K562 (cell line): Measurements from ENCODE around the gene TMEM151A. TPM values are rescaled to one million over a fixed set of nuclear protein-coding genes. Genes with fewer than 3 reads are reported as not detected.

Source experiments
- ATAC-seq: fragments of 200-7000 bp; cut with Tn5 transposase; 3 replicates; pipeline ENCODE4 v1.9.1; 2020; ENCODE audit warnings: moderate library complexity
- BruUV-seq: library from RNA; stranded (reverse); fragments of 400-500 nt; replicated peaks from 2 replicates; lab custom pipeline; 2021; lab: Mats Ljungman, UMichigan
- CTCF ChIA-PET: fragments of 300-600 bp; formaldehyde crosslinking; extraction: SDS; loops from one replicate; lab custom pipeline; 2021; ENCODE audit warnings: low intra/inter-chr PET ratio; lab: Yijun Ruan, JAX
- POLR2A ChIA-PET: fragments of 300-600, 350-650 bp; sonication (Branson Sonifier 250); formaldehyde crosslinking; extraction: SDS; loops from one replicate; lab custom pipeline; 2021; ENCODE audit warnings: antibody characterized with exemption, inconsistent platforms; lab: Yijun Ruan, JAX
- DNase-seq, 4 experiments: peaks; one replicate each; pipeline versions ENCODE4 v3.0.0 to v3.0.0-alpha.2; 2011 to 2018; ENCODE audit warnings: low spot score in 3 of 4, mixed read lengths in 3 of 4; ENCODE audit errors: extremely low read depth in 1 of 4
- FAIRE-seq: peaks from 2 replicates; lab custom pipeline; 2011; peaks lifted over from hg19 to GRCh38; lab: Jason Lieb, UNC
- H2AFZ ChIP-seq: 2 replicates; pipeline ENCODE4 v1.6.0; 2011; ENCODE audit warnings: low read depth, low read length, control low read depth, inconsistent platforms
- H3K27ac ChIP-seq: fragments of 200-600 bp; 3 replicates; pipeline ENCODE4 v1.8.0; 2011; ENCODE audit warnings: low read depth, mild to moderate bottlenecking, control low read depth, inconsistent platforms, low read length, moderate library complexity, mixed read lengths; ENCODE audit errors: extremely low read depth
- H3K27me3 ChIP-seq, 2 experiments: fragments of 300-600 bp in 1 of 2; 2 replicates in 1 of 2; 3 replicates in 1 of 2; pipeline versions ENCODE4 v1.6.0 to v1.8.0; 2011; ENCODE audit warnings: inconsistent platforms in 2 of 2, low read length in 2 of 2, mild to moderate bottlenecking in 1 of 2, mixed read lengths in 1 of 2, moderate library complexity in 1 of 2; ENCODE audit not compliant: control insufficient read depth in 2 of 2, insufficient read depth in 2 of 2
- H3K36me3 ChIP-seq: fragments of 300-600 bp; 3 replicates; pipeline ENCODE4 v1.8.0; 2011; ENCODE audit warnings: mild to moderate bottlenecking, low read length, inconsistent platforms; ENCODE audit not compliant: control insufficient read depth, insufficient read depth
- H3K4me1 ChIP-seq, 2 experiments: fragments of 200-600 bp in 1 of 2; replicated peaks in 1 of 2; 2 replicates in 1 of 2; 3 replicates in 1 of 2; pipeline versions ENCODE4 v1.5.1 to v1.8.0; 2011; ENCODE audit warnings: inconsistent platforms in 2 of 2, low read length in 2 of 2, mild to moderate bottlenecking in 1 of 2, mixed read lengths in 1 of 2, moderate library complexity in 1 of 2; ENCODE audit not compliant: control insufficient read depth in 2 of 2, insufficient read depth in 2 of 2
- H3K4me2 ChIP-seq: 2 replicates; pipeline ENCODE4 v1.6.1; 2011; ENCODE audit warnings: low read length, control low read depth, inconsistent platforms, mixed read lengths; ENCODE audit not compliant: insufficient read depth
- H3K4me3 ChIP-seq: fragments of 200-600 bp; sonication (generic), shearing (Covaris generic); 2 replicates; pipeline ENCODE4 v1.5.1; 2016; ENCODE audit warnings: control low read depth, inconsistent platforms
- H3K79me2 ChIP-seq: fragments of 200-600 bp; 3 replicates; pipeline ENCODE4 v1.8.0; 2011; ENCODE audit warnings: low read length, inconsistent platforms; ENCODE audit not compliant: control insufficient read depth, insufficient read depth
- H3K9ac ChIP-seq, 2 experiments: 2 replicates each; pipeline versions ENCODE4 v1.6.0 to v1.6.1; 2011; ENCODE audit warnings: low read depth in 2 of 2, low read length in 2 of 2, control low read depth in 1 of 2, inconsistent platforms in 1 of 2, mild to moderate bottlenecking in 1 of 2, mixed read lengths in 1 of 2; ENCODE audit not compliant: insufficient read depth in 1 of 2
- H3K9me1 ChIP-seq: one replicate; pipeline ENCODE4 v1.6.0; 2011; ENCODE audit warnings: inconsistent platforms, mild to moderate bottlenecking, low read length, moderate library complexity; ENCODE audit not compliant: control insufficient read depth, insufficient read depth
- H3K9me3 ChIP-seq: replicated peaks from 2 replicates; pipeline ENCODE4 v1.5.1; 2011; ENCODE audit warnings: low read depth, low read length, inconsistent platforms; ENCODE audit not compliant: control insufficient read depth, insufficient read depth
- H4K20me1 ChIP-seq: replicated peaks from 2 replicates; pipeline ENCODE4 v1.6.1; 2011; ENCODE audit warnings: low read length, inconsistent platforms, mixed read lengths; ENCODE audit not compliant: control insufficient read depth, insufficient read depth
- ATF3 ChIP-seq, 2 experiments: fragments of 450-650 bp in 1 of 2; sonication (generic) in 1 of 2; formaldehyde crosslinking in 1 of 2; IDR thresholded peaks in 1 of 2; conservative IDR thresholded peaks in 1 of 2; 2 replicates each; pipeline versions ENCODE4 v1.6.1 to v1.8.1; 2016 to 2023; ENCODE audit warnings: mild to moderate bottlenecking in 2 of 2, moderate library complexity in 2 of 2, inconsistent platforms in 1 of 2, missing genetic modification reagents in 1 of 2
- BRF1 ChIP-seq: IDR thresholded peaks from 3 replicates; pipeline ENCODE4 v1.6.1; 2011; ENCODE audit warnings: borderline replicate concordance, mild to moderate bottlenecking; ENCODE audit not compliant: insufficient read length; ENCODE audit errors: extremely low read depth
- BRF2 ChIP-seq: IDR thresholded peaks from 3 replicates; pipeline ENCODE4 v1.6.1; 2011; ENCODE audit warnings: borderline replicate concordance, mild to moderate bottlenecking; ENCODE audit not compliant: insufficient read length, insufficient read depth
- CC2D1A ChIP-seq: fragments of 450-650 bp; IDR thresholded peaks from 2 replicates; pipeline ENCODE4 v1.6.1; 2017; ENCODE audit warnings: mild to moderate bottlenecking
- CREB1 ChIP-seq, 2 experiments: sonication (generic) in 1 of 2; formaldehyde crosslinking in 1 of 2; IDR thresholded peaks; 2 replicates each; pipeline versions ENCODE4 v1.6.1 to v1.8.0; 2012 to 2022; ENCODE audit warnings: inconsistent platforms in 1 of 2, mild to moderate bottlenecking in 1 of 2, missing genetic modification reagents in 1 of 2, moderate library complexity in 1 of 2
- EWSR1 ChIP-seq: fragments of 450-650 bp; IDR thresholded peaks from 2 replicates; pipeline ENCODE4 v1.6.1; 2018; ENCODE audit warnings: borderline replicate concordance, mild to moderate bottlenecking, low read depth, moderate library complexity; ENCODE audit not compliant: partially characterized antibody
- HDGF ChIP-seq: fragments of 450-650 bp; IDR thresholded peaks from 2 replicates; pipeline ENCODE4 v1.6.1; 2016
- JUND ChIP-seq, 2 experiments: IDR thresholded peaks; 2 replicates in 1 of 2; 3 replicates in 1 of 2; pipeline ENCODE4 v1.6.1; 2011; ENCODE audit warnings: borderline replicate concordance in 2 of 2, low read depth in 2 of 2, low read length in 2 of 2, improper control_type of control experiment in 1 of 2, missing biosample characterization in 1 of 2, missing genetic modification characterization in 1 of 2, missing genetic modification reagents in 1 of 2
- PKNOX1 ChIP-seq: fragments of 450-650 bp; IDR thresholded peaks from 2 replicates; pipeline ENCODE4 v1.6.1; 2016
- PURB ChIP-seq: sonication (generic); formaldehyde crosslinking; IDR thresholded peaks from 2 replicates; pipeline ENCODE4 v1.9.0; 2021; ENCODE audit warnings: low read depth, mild to moderate bottlenecking, missing genetic modification reagents
- SAFB2 ChIP-seq: fragments of 200-400 bp; formaldehyde crosslinking; IDR thresholded peaks from 2 replicates; pipeline ENCODE4 v1.6.1; 2018; ENCODE audit warnings: borderline replicate concordance, low read length, low read depth, moderate library complexity; ENCODE audit not compliant: severe bottlenecking
- U2AF2 ChIP-seq: fragments of 200-400 bp; formaldehyde crosslinking; optimal IDR thresholded peaks from 2 replicates; pipeline ENCODE3; 2017; ENCODE audit warnings: low read depth, mild to moderate bottlenecking, low read length
- XRCC3 ChIP-seq: fragments of 450-650 bp; IDR thresholded peaks from 2 replicates; pipeline ENCODE4 v1.6.1; 2017; ENCODE audit warnings: mild to moderate bottlenecking, moderate library complexity
- ZNF445 ChIP-seq: fragments of 250-450 bp; sonication (Bioruptor Pico); IDR thresholded peaks from 2 replicates; pipeline ENCODE4 v1.4.0; 2020; ENCODE audit warnings: low read depth, mild to moderate bottlenecking, moderate library complexity
- WGBS: fragments of 100-300 bp; shearing (Covaris generic); methylation state at CpG from one replicate; pipeline ENCODE4 v1.1.6; 2016; ENCODE audit warnings: low coverage, mixed read lengths; ENCODE audit not compliant: insufficient coverage; ENCODE audit errors: missing lambda C conversion rate; 5-methylcytosine and 5-hydroxymethylcytosine counted together
- in situ Hi-C: fragments of 300-500 bp; cut with MboI; formaldehyde crosslinking; loops from 4 replicates; pipeline ENCODE4 v1.15.0; 2018; ENCODE audit warnings: inconsistent platforms, mixed read lengths
- intact Hi-C: fragments of 100-400 bp; cut with micrococcal nuclease; formaldehyde crosslinking; loops from 2 replicates; pipeline ENCODE4 v1.14.2; 2022
- polyA plus RNA-seq, 8 experiments: library from polyadenylated mRNA; depleted of rRNA in 4 of 8; stranded (reverse) in 5 of 8; unstranded in 3 of 8; fragments of >200 nt; fragmentation: Nextera tagmentation in 2 of 8; fragmentation: Illumina TruSeq in 1 of 8; extraction: Ambion mirVana in 2 of 8; extraction: Trizol in 1 of 8; gene quantifications; 2 replicates each; pipeline versions ENCODE4 v1.2.1 to v1.2.3, GENCODE V29; 2011 to 2014; ENCODE audit warnings: inconsistent platforms in 1 of 8, missing spikeins in 1 of 8
- total RNA-seq, 7 experiments: library from RNA; depleted of rRNA in 6 of 7; stranded (reverse); fragments of >200 nt in 6 of 7; fragmentation: Illumina TruSeq in 2 of 7; extraction: Trizol in 2 of 7; gene quantifications; 2 replicates each; pipeline versions ENCODE4 v1.2.1 to v1.2.3, GENCODE V29; 2011 to 2021; ENCODE audit warnings: low replicate concordance in 1 of 7

TMEM151A gene
- total and polyA plus RNA-seq, 9 of the 15 experiments (the other 6 are each of a cell fraction or from before 2014, with no cell fraction given), result not detected

- H3K4me1 ChIP-seq, result 0 out of 5 replicates have a peak, but pooled peaks cover 0 to under 1% of the 10 kb centered on the region in 2 experiments
- BruUV-seq, result no TSS peak
- no peak for FAIRE-seq
- no peaks in the 10 kb centered on the region for H3K9me1 ChIP-seq
- H2AFZ ChIP-seq, result no peak overlapping the region
- H3K27me3 ChIP-seq, result no peaks in the 10 kb centered on the region
- 36% methylated on average over 4 of the region's 4 CpGs for WGBS
- POLR2A ChIA-PET, result interaction anchor here (0.6 to 3.4 kb wide), 4 partner anchors 10 to 166 kb away, joined by 3 to 22 read pairs (median 3); no protein-coding TSS in a partner anchor
- peaks cover 2% of the 10 kb centered on the region; the same call in 1 of the 3 replicates for H3K36me3 ChIP-seq
- CTCF ChIA-PET, result no interaction called here
- ATAC-seq, result no peak
- TF ChIP-seq ATF3 (IDR thresholded peaks at IDR 0.05) (no peak), ATF3 (CRISPR knock-in tag; conservative IDR thresholded peaks at IDR 0.05) (no peak), CC2D1A (no peak), BRF1 (no peak), EWSR1 (no peak), PURB (CRISPR knock-in tag) (no peak), HDGF (no peak), BRF2 (no peak), CREB1 (IDR thresholded peaks at IDR 0.05) (no peak), CREB1 (CRISPR knock-in tag; IDR thresholded peaks at IDR 0.05) (no peak), SAFB2 (no peak), XRCC3 (no peak), PKNOX1 (no peak), JUND (IDR thresholded peaks at IDR 0.05; ENCODE audit: borderline replicate concordance, low read depth, low read length) (no peak), JUND (tag; IDR thresholded peaks at IDR 0.05; ENCODE audit: borderline replicate concordance, low read depth, low read length) (no peak), ZNF445 (CRISPR knock-in tag) (no peak), U2AF2 (no peak)
- TF ChIP-seq, all 486 proteins: peak for 0
- Histone ChIP-seq H4K20me1 (peaks cover 7% of the 10 kb centered on the region; the same call in 1 of the 2 replicates), H3K9me3 (no peaks in the 10 kb centered on the region), H3K4me3 (no peak overlapping the region), H3K27ac (no peak overlapping the region), H3K9ac (no peak overlapping the region), H3K4me2 (no peak overlapping the region), H3K79me2 (no peaks in the 10 kb centered on the region)
- intact Hi-C loops (no loop called here), in situ Hi-C loops (no loop called here)
- no peak for DNase-seq
Measured at GRCh38 chr11:66247295-66247694, 44.4 kb upstream of the TMEM151A start.
